ENCODE results near the gene MMP11.

Gene MMP11

DNA sequence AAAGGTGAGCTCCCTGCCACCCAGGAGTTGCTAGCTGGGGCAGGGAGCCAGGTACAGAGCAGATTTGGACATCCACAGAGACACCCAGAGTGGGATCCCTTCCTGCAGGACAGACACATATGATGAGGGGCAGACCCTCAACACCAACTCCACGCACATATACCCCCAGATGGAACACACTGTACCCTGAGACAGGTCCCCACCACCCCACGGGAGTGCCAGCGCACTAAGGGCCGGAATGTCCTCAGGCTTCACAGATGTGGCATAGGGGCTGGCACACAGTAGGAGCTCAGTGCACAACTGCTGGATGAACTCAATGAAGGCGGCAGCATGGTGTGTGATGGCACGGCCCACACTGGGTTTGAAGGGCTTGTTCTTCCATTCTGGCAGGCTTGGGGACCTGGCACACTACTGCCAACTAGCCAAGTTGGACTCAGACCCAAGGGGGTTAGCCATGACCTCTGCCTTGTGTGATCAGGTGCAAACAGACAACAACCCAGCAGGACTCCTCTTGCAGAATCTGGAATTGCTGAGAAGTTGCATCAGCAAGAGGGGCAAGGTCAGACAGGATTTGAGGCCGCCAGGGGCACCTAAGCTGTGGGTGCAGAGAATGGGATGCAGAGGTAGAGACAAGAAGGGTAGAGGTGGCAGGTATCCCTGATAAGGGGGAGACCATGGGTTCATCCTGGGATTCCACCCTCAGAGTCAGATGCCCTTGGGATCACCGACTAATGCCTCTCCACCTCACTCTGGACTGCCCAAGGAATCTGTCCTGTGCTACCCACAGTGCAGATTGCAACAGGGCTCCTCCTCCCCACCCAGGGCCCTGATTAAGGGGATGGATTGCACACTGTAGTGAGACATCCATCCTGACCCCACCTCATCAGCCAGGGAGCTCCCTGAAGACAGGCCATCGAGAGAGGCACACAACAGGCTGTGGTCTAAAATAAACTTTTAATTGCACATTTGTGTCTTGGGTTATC, 7.5 kb upstream of the MMP11 start:
- no peak for DNase-seq (ENCODE audit: low read depth in 2 of 2)
- TF ChIP-seq, protein P1, sequence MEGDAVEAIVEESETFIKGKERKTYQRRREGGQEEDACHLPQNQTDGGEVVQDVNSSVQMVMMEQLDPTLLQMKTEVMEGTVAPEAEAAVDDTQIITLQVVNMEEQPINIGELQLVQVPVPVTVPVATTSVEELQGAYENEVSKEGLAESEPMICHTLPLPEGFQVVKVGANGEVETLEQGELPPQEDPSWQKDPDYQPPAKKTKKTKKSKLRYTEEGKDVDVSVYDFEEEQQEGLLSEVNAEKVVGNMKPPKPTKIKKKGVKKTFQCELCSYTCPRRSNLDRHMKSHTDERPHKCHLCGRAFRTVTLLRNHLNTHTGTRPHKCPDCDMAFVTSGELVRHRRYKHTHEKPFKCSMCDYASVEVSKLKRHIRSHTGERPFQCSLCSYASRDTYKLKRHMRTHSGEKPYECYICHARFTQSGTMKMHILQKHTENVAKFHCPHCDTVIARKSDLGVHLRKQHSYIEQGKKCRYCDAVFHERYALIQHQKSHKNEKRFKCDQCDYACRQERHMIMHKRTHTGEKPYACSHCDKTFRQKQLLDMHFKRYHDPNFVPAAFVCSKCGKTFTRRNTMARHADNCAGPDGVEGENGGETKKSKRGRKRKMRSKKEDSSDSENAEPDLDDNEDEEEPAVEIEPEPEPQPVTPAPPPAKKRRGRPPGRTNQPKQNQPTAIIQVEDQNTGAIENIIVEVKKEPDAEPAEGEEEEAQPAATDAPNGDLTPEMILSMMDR (IDR thresholded peaks at IDR 0.05; ENCODE audit: low read depth, low read length), result no peak
- no peak overlapping the region for H3K4me3 ChIP-seq (replicated peaks in 1 of 2; ENCODE audit: low read depth in 2 of 2, low read length in 2 of 2)

DNA sequence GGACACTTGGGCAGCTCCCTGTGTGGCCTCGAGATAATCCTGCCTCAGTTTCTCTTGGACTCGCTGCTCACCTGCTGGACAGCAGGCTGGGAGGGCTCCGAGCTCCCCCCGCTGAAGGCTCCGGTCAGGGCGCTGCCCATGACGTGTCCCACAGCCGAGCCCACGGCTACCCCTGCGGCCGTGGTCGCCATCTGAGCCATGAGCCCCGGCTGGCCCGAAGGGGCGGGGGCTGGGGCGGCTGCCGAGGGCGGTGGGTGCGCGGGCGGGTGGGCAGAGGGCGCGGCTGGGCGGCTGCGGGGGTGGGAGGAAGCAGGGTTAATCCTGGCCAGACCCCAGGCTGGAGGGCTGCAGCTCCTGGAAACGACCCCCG, 5.4 kb upstream of the MMP11 start:
- no peak for DNase-seq (ENCODE audit: low read depth in 2 of 2)
- TF ChIP-seq, protein P1 (IDR thresholded peaks at IDR 0.05; ENCODE audit: low read depth, low read length), result no peak
- peak overlapping the region; percentile 59 to 65 for H3K4me3 ChIP-seq (replicated peaks in 1 of 2; ENCODE audit: low read depth in 2 of 2, low read length in 2 of 2)

DNA sequence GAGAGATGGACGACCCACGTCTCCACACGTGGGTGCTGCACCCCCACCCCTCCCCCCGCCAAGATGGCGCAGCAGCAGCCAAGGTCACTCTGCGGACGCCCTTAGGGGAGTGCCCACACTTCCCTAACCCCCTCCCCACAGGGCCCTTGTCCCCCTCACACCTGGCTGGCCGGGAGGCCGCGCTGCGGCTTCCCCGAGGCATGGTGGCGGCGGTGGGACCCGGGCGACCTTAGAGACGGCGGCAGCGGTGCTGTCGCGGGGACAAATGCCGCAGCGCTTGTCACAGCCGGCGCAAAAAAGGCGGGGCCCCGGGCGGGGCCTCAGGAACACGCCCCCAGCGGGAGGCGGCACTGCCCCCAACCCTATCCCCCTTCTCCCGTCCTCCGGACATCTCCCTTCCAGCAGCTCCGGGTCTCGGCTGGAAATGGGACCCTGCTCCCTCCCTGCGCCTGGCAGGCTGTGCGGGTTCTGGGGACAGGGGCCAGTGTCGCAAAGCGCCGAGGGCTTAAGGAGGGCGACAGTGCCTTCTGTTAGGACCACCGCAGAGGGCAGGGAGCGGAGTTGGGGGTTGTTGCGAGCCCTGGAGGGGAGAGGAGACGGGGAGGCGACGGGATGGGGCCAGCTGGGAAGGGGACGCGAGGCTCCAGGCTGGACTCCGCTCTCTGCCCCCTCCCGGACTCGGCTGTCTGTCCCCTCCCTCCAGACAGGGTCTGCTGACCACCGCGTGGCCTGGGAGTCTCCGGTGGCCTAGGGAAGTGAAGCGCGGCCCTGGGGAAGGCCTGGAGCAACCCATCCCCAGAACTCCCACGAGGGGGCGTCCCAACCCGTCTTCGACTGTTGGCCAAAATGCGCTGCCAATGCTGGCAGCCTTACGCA, 4.7 kb upstream of the MMP11 start, which contains the start of gene CHCHD10:
Gene CHCHD10, minus strand, starts transcription at position 300 of the 876 bp plus-strand sequence. Its CDS starts 98 bp downstream, at position 202.
- H3K4me3 ChIP-seq (replicated peaks in 1 of 2; ENCODE audit: low read depth in 2 of 2, low read length in 2 of 2), result peak within 1 kb of the TSS; percentile 59 to 65
- TF ChIP-seq, protein P1 (IDR thresholded peaks at IDR 0.05; ENCODE audit: low read depth, low read length), result peak; percentile 82
- DNase-seq (ENCODE audit: low read depth in 2 of 2), result peak; percentile 79

DNA sequence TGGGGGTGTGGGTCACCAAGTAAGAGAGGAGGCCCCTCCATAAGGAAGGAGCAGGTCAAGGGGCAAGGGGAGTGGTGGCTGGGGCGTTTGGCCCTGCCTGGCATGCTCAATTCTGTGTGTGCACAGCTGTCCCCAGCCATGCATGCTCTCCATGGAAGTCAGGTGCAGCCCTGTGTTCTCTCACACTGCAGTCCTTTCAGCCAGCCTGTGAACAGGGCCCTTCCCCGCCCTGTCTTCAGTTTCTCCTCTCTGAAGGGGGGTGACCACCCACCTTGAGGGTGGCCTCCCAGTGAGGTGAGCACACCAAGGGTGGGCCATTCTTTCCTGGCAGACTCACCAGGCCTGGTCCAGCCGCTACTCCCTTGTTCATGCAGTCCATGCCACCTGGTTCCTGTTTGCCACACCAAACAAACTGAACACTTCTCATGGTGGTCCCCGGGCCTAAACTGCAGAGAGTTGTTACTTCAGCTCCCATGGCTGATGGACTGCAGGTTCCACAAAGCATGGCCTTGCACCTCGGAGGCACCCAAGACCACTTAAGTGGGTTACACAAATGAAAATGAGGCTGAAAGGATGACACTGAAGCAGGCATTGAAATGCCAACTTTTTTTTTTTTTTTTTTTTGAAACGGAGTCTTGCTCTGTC, 3.2 kb upstream of the MMP11 start:
- no peak for DNase-seq (ENCODE audit: low read depth in 2 of 2)
- H3K4me3 ChIP-seq (replicated peaks in 1 of 2; ENCODE audit: low read depth in 2 of 2, low read length in 2 of 2), result no peak overlapping the region
- TF ChIP-seq, protein P1 (IDR thresholded peaks at IDR 0.05; ENCODE audit: low read depth, low read length), result no peak

DNA sequence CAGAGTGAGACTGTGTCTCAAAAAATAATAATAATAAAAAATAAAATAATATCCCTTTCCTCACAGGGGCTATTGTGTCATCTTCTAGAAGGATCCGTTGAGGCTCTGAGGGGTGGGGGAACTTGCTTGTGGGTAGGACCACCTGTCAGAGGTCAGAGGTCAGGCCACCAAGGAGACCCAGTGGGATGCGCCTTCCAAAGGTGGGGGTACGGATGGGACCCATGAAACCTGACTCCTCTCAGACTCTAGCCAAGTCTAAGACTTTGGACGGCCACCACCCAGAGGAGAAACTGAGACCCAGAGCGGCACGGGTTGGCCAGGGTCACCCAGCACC, 367 bp upstream of the MMP11 start:
- TF ChIP-seq, protein P1 (IDR thresholded peaks at IDR 0.05; ENCODE audit: low read depth, low read length), result no peak
- no peak for DNase-seq (ENCODE audit: low read depth in 2 of 2)
- H3K4me3 ChIP-seq (replicated peaks in 1 of 2; ENCODE audit: low read depth in 2 of 2, low read length in 2 of 2), result peak overlapping the region; percentile 23 to 40

DNA sequence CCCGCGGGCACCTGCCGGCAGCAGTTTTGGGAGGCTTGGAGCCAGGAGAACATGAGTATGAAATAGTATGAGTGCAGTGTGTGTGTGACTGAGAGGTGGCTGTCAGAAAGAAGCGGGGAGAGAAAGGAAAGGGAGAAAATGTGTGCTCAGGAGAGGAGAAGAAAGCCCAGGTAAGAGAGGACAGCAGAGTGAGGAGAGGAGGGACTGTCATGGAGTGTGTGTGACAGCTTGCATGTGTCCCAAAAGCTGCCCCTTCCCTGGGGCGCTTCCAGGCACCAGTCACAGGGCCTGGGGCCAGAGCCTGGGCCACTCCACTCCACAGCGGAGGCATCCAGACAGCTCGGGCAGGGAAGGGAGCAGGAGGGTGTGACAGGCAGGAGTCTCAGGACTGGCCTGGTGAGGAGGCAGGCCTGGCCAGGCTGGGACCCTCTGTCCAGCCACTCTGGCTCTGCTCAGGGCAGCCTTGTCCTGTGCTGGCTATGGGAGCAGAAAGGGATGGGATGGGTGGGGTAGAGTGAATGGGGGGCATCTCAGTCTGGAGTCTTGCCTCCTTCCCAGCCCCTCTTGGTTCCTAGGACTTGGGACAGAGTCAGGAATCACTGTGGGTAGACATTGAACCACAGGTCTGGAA, 949 bp downstream of the MMP11 start:
- DNase-seq (ENCODE audit: low read depth in 2 of 2), result no peak
- H3K4me3 ChIP-seq (replicated peaks in 1 of 2; ENCODE audit: low read depth in 2 of 2, low read length in 2 of 2), result no peak overlapping the region
- TF ChIP-seq, protein P1 (IDR thresholded peaks at IDR 0.05; ENCODE audit: low read depth, low read length), result no peak

Measured in cardiac fibroblast (primary cell).